Measurements from ENCODE around the gene RAB31.

GRCh38 chr18:9708434-9709303, 568 bp downstream of the RAB31 start:
- TF ChIP-seq CTCF (IDR thresholded peaks at IDR 0.05) (no peak), REST (IDR thresholded peaks at IDR 0.05; ENCODE audit: insufficient read depth in 1 of 2, low read depth in 2 of 2, low read length in 1 of 2) (no peak), POLR2AphosphoS5 (IDR thresholded peaks at IDR 0.05; ENCODE audit: low read depth, low read length) (no peak), SIN3A (IDR thresholded peaks at IDR 0.05; ENCODE audit: borderline replicate concordance, insufficient read depth, low read depth, low read length) (no peak), TCF7L2 (IDR thresholded peaks at IDR 0.05; ENCODE audit: low read depth, low read length) (no peak)
